SU-DHL-6 (cell line): ENCODE results near the gene MSANTD3.

Experiments
- CTCF ChIP-seq: fragments of 200-600 bp; sonication (generic); IDR thresholded peaks from one replicate; pipeline ENCODE4 v1.5.1; 2017; ENCODE audit warnings: antibody characterized with exemption, mild to moderate bottlenecking, low read length, moderate library complexity; ENCODE audit not compliant: insufficient read depth, poor library complexity, severe bottlenecking
- EZH2phosphoT487 ChIP-seq: fragments of 200-600 bp; sonication (generic), shearing (Covaris generic); conservative IDR thresholded peaks from 2 replicates; pipeline ENCODE4 v1.6.1; 2018; ENCODE audit warnings: mild to moderate bottlenecking, antibody characterized with exemption, low read length, moderate library complexity, mixed read lengths

GRCh38 chr9:100441911-100442361 lies 15.0 kb downstream of the MSANTD3 start:
- TF ChIP-seq CTCF (no peak), EZH2phosphoT487 (no peak)
